SK-N-MC (cell line): ENCODE measurements around the gene CHMP4A.
A peak's percentile ranks its signal among the peaks of the same experiment; 100 is the strongest.

ENCODE experiments used
- DNase-seq: peaks from one replicate; pipeline ENCODE4 v3.0.0-alpha.2; 2011; ENCODE audit warnings: low read depth, low spot score
- H3K27ac ChIP-seq: fragments of 200-600 bp; sonication (generic); 2 replicates; pipeline ENCODE4 v1.5.1; 2016; ENCODE audit warnings: mixed run types
- H3K36me3 ChIP-seq: fragments of 200-600 bp; sonication (generic); 2 replicates; pipeline ENCODE4 v1.6.1; 2017; ENCODE audit warnings: antibody characterized with exemption, low read length, mixed read lengths; ENCODE audit not compliant: insufficient read depth
- H3K4me3 ChIP-seq: fragments of 200-600 bp; sonication (generic); 2 replicates; pipeline ENCODE4 v1.5.1; 2016
- H3K9ac ChIP-seq: fragments of 200-600 bp; sonication (generic); 2 replicates; pipeline ENCODE4 v1.8.0; 2017; ENCODE audit warnings: mixed run types, mixed read lengths; ENCODE audit not compliant: insufficient read length
- H3K9me3 ChIP-seq: fragments of 200-600 bp; sonication (generic); 2 replicates; pipeline ENCODE4 v1.6.1; 2017; ENCODE audit warnings: low read depth, mild to moderate bottlenecking, antibody characterized with exemption, low read length, moderate library complexity, mixed read lengths
- EZH2 ChIP-seq: fragments of 200-600 bp; sonication (generic); IDR thresholded peaks from one replicate; pipeline ENCODE4 v1.6.1; 2017; ENCODE audit warnings: antibody characterized with exemption
- FOXP2 ChIP-seq: optimal IDR thresholded peaks from 2 replicates; pipeline ENCODE3; 2011; ENCODE audit warnings: mild to moderate bottlenecking, moderate library complexity; ENCODE audit not compliant: insufficient read depth; ENCODE audit errors: extremely low read length, control extremely low read depth
- POLR2AphosphoS5 ChIP-seq: IDR thresholded peaks from 2 replicates; pipeline ENCODE4 v1.6.1; 2012; ENCODE audit warnings: mild to moderate bottlenecking, low read depth, low read length, borderline replicate concordance

CHMP4A gene

GRCh38 chr14:24238123-24238522 lies 24.8 kb upstream of the CHMP4A start:
- DNase-seq = no peak
- H3K9ac ChIP-seq = no peak overlapping the region
- H3K4me3 ChIP-seq = no peak overlapping the region
- H3K27ac ChIP-seq = no peak overlapping the region
- H3K9me3 ChIP-seq = no peaks in the 10 kb centered on the region
- H3K36me3 ChIP-seq = peaks cover 74% of the 10 kb centered on the region
- no peak for TF ChIP-seq EZH2
- no peak for TF ChIP-seq FOXP2
- no peak for TF ChIP-seq POLR2AphosphoS5

GRCh38 chr14:24237463-24237955 lies 24.2 kb upstream of the CHMP4A start:
- no peak for DNase-seq
- TF ChIP-seq POLR2AphosphoS5 (no peak), EZH2 (no peak), FOXP2 (no peak)
- Histone ChIP-seq H3K27ac (no peak overlapping the region), H3K4me3 (no peak overlapping the region), H3K9ac (no peak overlapping the region), H3K36me3 (peaks cover 74% of the 10 kb centered on the region), H3K9me3 (no peaks in the 10 kb centered on the region)

GRCh38 chr14:24236689-24237462 lies 23.6 kb upstream of the CHMP4A start:
- peaks cover 74% of the 10 kb centered on the region for H3K36me3 ChIP-seq
- DNase-seq = no peak
- no peak; the same call in 1 of the 2 replicates for TF ChIP-seq POLR2AphosphoS5
- TF ChIP-seq FOXP2 = no peak
- TF ChIP-seq EZH2 = no peak

GRCh38 chr14:24235804-24236688 lies 22.8 kb upstream of the CHMP4A start:
- Histone ChIP-seq H3K27ac (no peak overlapping the region), H3K9ac (no peak overlapping the region), H3K36me3 (peaks cover 73% of the 10 kb centered on the region), H3K4me3 (no peak overlapping the region), H3K9me3 (no peaks in the 10 kb centered on the region)
- TF ChIP-seq POLR2AphosphoS5 (no peak), EZH2 (no peak), FOXP2 (no peak)
- DNase-seq = no peak

More at GRCh38 chr14:24236689-24237462, 23.6 kb upstream of the CHMP4A start:
- H3K27ac ChIP-seq = no peak overlapping the region
- no peak overlapping the region for H3K4me3 ChIP-seq
- H3K9ac ChIP-seq = no peak overlapping the region
- no peaks in the 10 kb centered on the region for H3K9me3 ChIP-seq

- no peak for DNase-seq
- H3K4me3 ChIP-seq = 0 out of 2 replicates have a peak overlapping the region, but pooled peaks have one; percentile 12
- H3K36me3 ChIP-seq = peaks cover 56% of the 10 kb centered on the region
- peak overlapping the region; percentile 93 for H3K9ac ChIP-seq
- H3K27ac ChIP-seq = 0 out of 2 replicates have a peak overlapping the region, but pooled peaks have one; percentile 21
- TF ChIP-seq POLR2AphosphoS5 (no peak), FOXP2 (no peak), EZH2 (no peak)
- no peaks in the 10 kb centered on the region for H3K9me3 ChIP-seq
These were observed 21.1 kb upstream of the CHMP4A start for GRCh38 chr14:24234095-24235005.

GRCh38 chr14:24233538-24233866 lies 20.2 kb upstream of the CHMP4A start:
- no peak overlapping the region for H3K27ac ChIP-seq
- H3K36me3 ChIP-seq = peaks cover 47% of the 10 kb centered on the region
- H3K9me3 ChIP-seq = no peaks in the 10 kb centered on the region
- peak overlapping the region; percentile 98 for H3K4me3 ChIP-seq
- peak overlapping the region; percentile 93 for H3K9ac ChIP-seq
- TF ChIP-seq POLR2AphosphoS5 (no peak), EZH2 (no peak), FOXP2 (no peak)
- DNase-seq = no peak

- Histone ChIP-seq H3K9ac (peak within 1 kb of the TSS; percentile 93), H3K4me3 (peak within 1 kb of the TSS; percentile 98), H3K27ac (peak within 1 kb of the TSS; percentile 92), H3K9me3 (no peaks in the 10 kb centered on the region), H3K36me3 (peaks cover 46% of the 10 kb centered on the region)
- TF ChIP-seq POLR2AphosphoS5 (peak; percentile 83), EZH2 (no peak), FOXP2 (peak; percentile 2)
- no peak for DNase-seq
These were observed 19.6 kb upstream of the CHMP4A start, which contains the start of gene GMPR2 for GRCh38 chr14:24232645-24233537. Gene GMPR2 (plus strand): TSS chr14:24232929. CDS start chr14:24233254, 325 bp downstream.
